Fibroblast of lung (primary cell): ENCODE measurements around the gene SHISA8.

Source experiments
- CTCF ChIP-seq, 2 donors: IDR thresholded peaks in 1 of 2; conservative IDR thresholded peaks in 1 of 2; 1 replicate in 1 of 2; 2 replicates in 1 of 2; pipeline ENCODE4 v1.5.1; 2011 to 2012; ENCODE audit warnings: low read length in 2 of 2, control low read depth in 1 of 2, inconsistent platforms in 1 of 2, low read depth in 1 of 2, mild to moderate bottlenecking in 1 of 2
- EZH2 ChIP-seq: IDR thresholded peaks from 2 replicates; pipeline ENCODE4 v1.5.1; 2012; ENCODE audit warnings: low read length, control low read depth, mild to moderate bottlenecking; ENCODE audit errors: missing control alignments

GRCh38 chr22:41885516-41885915, 29.4 kb downstream of the SHISA8 start:
- TF ChIP-seq CTCF (conservative IDR thresholded peaks at IDR 0.05 in 1 of 2, IDR thresholded peaks at IDR 0.05 in 1 of 2; ENCODE audit: low read depth in 1 of 2, low read length in 2 of 2) (no peak), EZH2 (no peak)
